ENCODE measurements around the gene IGSF11.

The IGSF11 gene

GRCh38 chr3:119033393-119034255, 1.0 kb downstream of the IGSF11 start:
- Histone ChIP-seq H3K4me2 (peak overlapping the region; percentile 96), H3K4me3 (peak overlapping the region; percentile 70), H3K9me3 (no peaks in the 10 kb centered on the region), H3K4me1 (peaks cover 9% of the 10 kb centered on the region; the same call in 1 of the 2 replicates), H4K20me1 (no peaks in the 10 kb centered on the region), H3K27ac (no peak overlapping the region), H3K9ac (no peak overlapping the region), H3K27me3 (peaks cover 32% of the 10 kb centered on the region), H3K36me3 (no peaks in the 10 kb centered on the region)
- no peak for TF ChIP-seq Cebpa-rat (IDR thresholded peaks at IDR 0.05)

- no peaks in the 10 kb centered on the region for H3K4me1 ChIP-seq
- no peak overlapping the region for H3K9ac ChIP-seq
- no peaks in the 10 kb centered on the region for H4K20me1 ChIP-seq
- H3K36me3 ChIP-seq, result no peaks in the 10 kb centered on the region
- H3K27ac ChIP-seq, result no peak overlapping the region
- no peaks in the 10 kb centered on the region for H3K27me3 ChIP-seq
- no peak for TF ChIP-seq Cebpa-rat (IDR thresholded peaks at IDR 0.05)
- H3K4me2 ChIP-seq, result no peak overlapping the region
- no peaks in the 10 kb centered on the region for H3K9me3 ChIP-seq
- H3K4me3 ChIP-seq, result no peak overlapping the region
Measured at GRCh38 chr3:119025171-119025795, 9.4 kb downstream of the IGSF11 start.

GRCh38 chr3:119019767-119020518, 14.7 kb downstream of the IGSF11 start:
- Histone ChIP-seq H3K9ac (no peak overlapping the region), H3K4me3 (no peak overlapping the region), H3K9me3 (no peaks in the 10 kb centered on the region), H3K27ac (no peak overlapping the region), H3K36me3 (no peaks in the 10 kb centered on the region), H4K20me1 (no peaks in the 10 kb centered on the region), H3K4me1 (peaks cover 8% of the 10 kb centered on the region), H3K4me2 (no peak overlapping the region), H3K27me3 (no peaks in the 10 kb centered on the region)
- no peak for TF ChIP-seq Cebpa-rat (IDR thresholded peaks at IDR 0.05)

- TF ChIP-seq Cebpa-rat (IDR thresholded peaks at IDR 0.05), result no peak
- Histone ChIP-seq H3K36me3 (no peaks in the 10 kb centered on the region), H3K9me3 (no peaks in the 10 kb centered on the region), H4K20me1 (no peaks in the 10 kb centered on the region), H3K4me3 (no peak overlapping the region), H3K27ac (no peak overlapping the region), H3K4me2 (no peak overlapping the region), H3K9ac (no peak overlapping the region), H3K27me3 (no peaks in the 10 kb centered on the region), H3K4me1 (peaks cover 8% of the 10 kb centered on the region)
Measured at GRCh38 chr3:119018690-119019463, 15.8 kb downstream of the IGSF11 start.

- H3K27ac ChIP-seq, result no peak overlapping the region
- no peak for TF ChIP-seq Cebpa-rat (IDR thresholded peaks at IDR 0.05)
- H4K20me1 ChIP-seq, result no peaks in the 10 kb centered on the region
- H3K9me3 ChIP-seq, result no peaks in the 10 kb centered on the region
- H3K4me1 ChIP-seq, result peaks cover 8% of the 10 kb centered on the region
- H3K9ac ChIP-seq, result no peak overlapping the region
- no peaks in the 10 kb centered on the region for H3K27me3 ChIP-seq
- H3K4me3 ChIP-seq, result no peak overlapping the region
- H3K36me3 ChIP-seq, result no peaks in the 10 kb centered on the region
- 0 out of 2 replicates have a peak overlapping the region, but pooled peaks have one; percentile 29 for H3K4me2 ChIP-seq
Measured at GRCh38 chr3:119015942-119016341, 18.7 kb downstream of the IGSF11 start.

GRCh38 chr3:119013951-119014350, 20.7 kb downstream of the IGSF11 start:
- peaks cover 8% of the 10 kb centered on the region for H3K4me1 ChIP-seq

GRCh38 chr3:119011528-119011927, 23.1 kb downstream of the IGSF11 start:
- no peak overlapping the region for H3K9ac ChIP-seq
- no peak for TF ChIP-seq Cebpa-rat (IDR thresholded peaks at IDR 0.05)

More at GRCh38 chr3:119013951-119014350, 20.7 kb downstream of the IGSF11 start:
- H3K9me3 ChIP-seq, result no peaks in the 10 kb centered on the region
- no peak overlapping the region for H3K4me3 ChIP-seq
- no peaks in the 10 kb centered on the region for H3K36me3 ChIP-seq
- no peak overlapping the region for H3K27ac ChIP-seq
- TF ChIP-seq Cebpa-rat (IDR thresholded peaks at IDR 0.05), result no peak
- no peak overlapping the region for H3K9ac ChIP-seq
- H4K20me1 ChIP-seq, result no peaks in the 10 kb centered on the region
- H3K27me3 ChIP-seq, result no peaks in the 10 kb centered on the region
- H3K4me2 ChIP-seq, result no peak overlapping the region

GRCh38 chr3:118997190-118997589, 37.5 kb downstream of the IGSF11 start:
- no peaks in the 10 kb centered on the region for H3K36me3 ChIP-seq
- no peaks in the 10 kb centered on the region for H3K27me3 ChIP-seq
- no peak overlapping the region for H3K9ac ChIP-seq
- no peaks in the 10 kb centered on the region for H3K9me3 ChIP-seq
- no peak overlapping the region for H3K27ac ChIP-seq
- H3K4me2 ChIP-seq, result no peak overlapping the region
- no peaks in the 10 kb centered on the region for H3K4me1 ChIP-seq
- no peak for TF ChIP-seq Cebpa-rat (IDR thresholded peaks at IDR 0.05)
- no peak overlapping the region for H3K4me3 ChIP-seq
- no peaks in the 10 kb centered on the region for H4K20me1 ChIP-seq

More at GRCh38 chr3:119011528-119011927, 23.1 kb downstream of the IGSF11 start:
- H3K4me2 ChIP-seq, result no peak overlapping the region
- H3K27ac ChIP-seq, result no peak overlapping the region
- no peaks in the 10 kb centered on the region for H3K9me3 ChIP-seq
- H3K4me1 ChIP-seq, result peaks cover 6% of the 10 kb centered on the region
- no peak overlapping the region for H3K4me3 ChIP-seq
- H3K36me3 ChIP-seq, result no peaks in the 10 kb centered on the region
- H4K20me1 ChIP-seq, result no peaks in the 10 kb centered on the region
- H3K27me3 ChIP-seq, result no peaks in the 10 kb centered on the region

- Histone ChIP-seq H3K4me3 (no peak overlapping the region), H3K9ac (no peak overlapping the region), H3K4me1 (no peaks in the 10 kb centered on the region), H3K4me2 (no peak overlapping the region), H3K36me3 (no peaks in the 10 kb centered on the region), H4K20me1 (no peaks in the 10 kb centered on the region), H3K9me3 (no peaks in the 10 kb centered on the region), H3K27me3 (no peaks in the 10 kb centered on the region), H3K27ac (no peak overlapping the region)
- TF ChIP-seq Cebpa-rat (IDR thresholded peaks at IDR 0.05), result no peak
Measured at GRCh38 chr3:118991775-118992174, 42.9 kb downstream of the IGSF11 start.
